Measurements from ENCODE around the gene RPS2. TPM values are rescaled to one million over a fixed set of nuclear protein-coding genes. Genes with fewer than 3 reads are reported as not detected.
A peak's percentile ranks its signal among the peaks of the same experiment; 100 is the strongest.

The RPS2 gene
- total RNA-seq, 2 donors from 2014 or later = 782 to 1,247 TPM

DNA sequence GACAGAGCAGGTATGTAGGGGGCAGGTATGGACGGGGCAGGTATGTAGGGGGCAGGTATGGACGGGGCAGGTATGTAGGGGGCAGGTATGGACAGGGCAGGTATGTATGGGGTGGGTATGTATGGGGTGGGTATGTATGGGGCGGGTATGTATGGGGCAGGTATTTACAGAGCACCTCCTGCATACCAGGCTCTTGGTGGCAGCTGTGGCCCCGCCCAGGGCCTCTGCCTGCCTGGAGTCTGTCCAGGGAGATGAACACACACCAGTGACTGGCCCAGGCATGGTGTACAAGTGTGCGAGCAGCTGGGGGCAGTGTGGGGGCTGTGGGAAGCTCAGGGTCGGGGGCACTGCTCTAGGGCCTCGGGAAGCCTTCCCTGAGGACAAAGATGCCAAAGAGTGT is 14.6 kb downstream of the RPS2 start:
- Histone ChIP-seq H3K4me3 (no peak overlapping the region), H3K36me3 (no peaks in the 10 kb centered on the region), H3K27me3 (no peaks in the 10 kb centered on the region), H3K27ac (peak overlapping the region; percentile 67 to 80), H3K4me1 (peaks cover 0 to 18% of the 10 kb centered on the region in 2 donors), H3K9me3 (no peaks in the 10 kb centered on the region)
- no peak for DNase-seq (ENCODE audit: low spot score)
- TF ChIP-seq, protein P1, sequence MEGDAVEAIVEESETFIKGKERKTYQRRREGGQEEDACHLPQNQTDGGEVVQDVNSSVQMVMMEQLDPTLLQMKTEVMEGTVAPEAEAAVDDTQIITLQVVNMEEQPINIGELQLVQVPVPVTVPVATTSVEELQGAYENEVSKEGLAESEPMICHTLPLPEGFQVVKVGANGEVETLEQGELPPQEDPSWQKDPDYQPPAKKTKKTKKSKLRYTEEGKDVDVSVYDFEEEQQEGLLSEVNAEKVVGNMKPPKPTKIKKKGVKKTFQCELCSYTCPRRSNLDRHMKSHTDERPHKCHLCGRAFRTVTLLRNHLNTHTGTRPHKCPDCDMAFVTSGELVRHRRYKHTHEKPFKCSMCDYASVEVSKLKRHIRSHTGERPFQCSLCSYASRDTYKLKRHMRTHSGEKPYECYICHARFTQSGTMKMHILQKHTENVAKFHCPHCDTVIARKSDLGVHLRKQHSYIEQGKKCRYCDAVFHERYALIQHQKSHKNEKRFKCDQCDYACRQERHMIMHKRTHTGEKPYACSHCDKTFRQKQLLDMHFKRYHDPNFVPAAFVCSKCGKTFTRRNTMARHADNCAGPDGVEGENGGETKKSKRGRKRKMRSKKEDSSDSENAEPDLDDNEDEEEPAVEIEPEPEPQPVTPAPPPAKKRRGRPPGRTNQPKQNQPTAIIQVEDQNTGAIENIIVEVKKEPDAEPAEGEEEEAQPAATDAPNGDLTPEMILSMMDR (IDR thresholded peaks at IDR 0.05) = no peak

DNA sequence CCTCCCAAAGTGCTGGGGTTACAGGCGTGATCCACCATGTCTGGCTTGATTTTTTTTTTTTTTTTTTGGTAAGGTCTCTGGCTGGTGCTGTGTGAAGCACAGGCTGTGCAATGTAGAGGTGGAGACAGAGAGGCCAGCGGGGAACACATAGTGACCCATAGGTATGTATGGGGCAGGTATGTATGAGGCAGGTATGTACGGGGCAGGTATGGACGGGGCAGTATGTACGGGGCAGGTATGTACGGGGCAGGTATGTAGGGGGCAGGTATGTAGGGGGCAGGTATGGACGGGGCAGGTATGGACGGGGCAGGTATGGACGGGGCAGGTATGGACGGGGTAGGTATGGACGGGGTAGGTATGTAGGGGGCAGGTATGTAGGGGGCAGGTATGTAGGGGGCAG is 15.1 kb downstream of the RPS2 start:
- peaks cover 0 to 13% of the 10 kb centered on the region in 2 donors for H3K4me1 ChIP-seq
- TF ChIP-seq, protein P1 (IDR thresholded peaks at IDR 0.05) = no peak
- no peaks in the 10 kb centered on the region for H3K9me3 ChIP-seq
- H3K4me3 ChIP-seq = no peak overlapping the region
- H3K27ac ChIP-seq = no peak overlapping the region
- no peaks in the 10 kb centered on the region for H3K27me3 ChIP-seq
- no peaks in the 10 kb centered on the region for H3K36me3 ChIP-seq
- DNase-seq (ENCODE audit: low spot score) = no peak

DNA sequence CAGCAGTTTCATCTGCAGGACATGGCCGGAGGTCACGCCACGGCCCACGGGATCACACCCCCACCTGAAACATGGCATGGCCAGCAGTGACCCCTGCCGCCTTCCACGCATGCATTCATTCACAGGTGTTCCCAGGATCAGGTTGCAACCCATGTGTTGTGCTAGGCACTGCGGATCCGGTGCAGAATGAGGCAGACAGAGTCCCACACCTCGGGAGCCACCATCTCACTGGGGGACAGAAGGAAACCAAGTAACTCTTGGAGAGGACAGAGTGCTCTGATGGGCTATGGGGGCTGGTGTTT is 17.3 kb downstream of the RPS2 start:
- H3K36me3 ChIP-seq = no peaks in the 10 kb centered on the region
- H3K4me3 ChIP-seq = no peak overlapping the region
- no peaks in the 10 kb centered on the region for H3K9me3 ChIP-seq
- H3K27me3 ChIP-seq = no peaks in the 10 kb centered on the region
- H3K4me1 ChIP-seq = peaks cover 0 to 21% of the 10 kb centered on the region in 2 donors
- TF ChIP-seq, protein P1 (IDR thresholded peaks at IDR 0.05) = no peak
- DNase-seq (ENCODE audit: low spot score) = no peak
- H3K27ac ChIP-seq = no peak overlapping the region

DNA sequence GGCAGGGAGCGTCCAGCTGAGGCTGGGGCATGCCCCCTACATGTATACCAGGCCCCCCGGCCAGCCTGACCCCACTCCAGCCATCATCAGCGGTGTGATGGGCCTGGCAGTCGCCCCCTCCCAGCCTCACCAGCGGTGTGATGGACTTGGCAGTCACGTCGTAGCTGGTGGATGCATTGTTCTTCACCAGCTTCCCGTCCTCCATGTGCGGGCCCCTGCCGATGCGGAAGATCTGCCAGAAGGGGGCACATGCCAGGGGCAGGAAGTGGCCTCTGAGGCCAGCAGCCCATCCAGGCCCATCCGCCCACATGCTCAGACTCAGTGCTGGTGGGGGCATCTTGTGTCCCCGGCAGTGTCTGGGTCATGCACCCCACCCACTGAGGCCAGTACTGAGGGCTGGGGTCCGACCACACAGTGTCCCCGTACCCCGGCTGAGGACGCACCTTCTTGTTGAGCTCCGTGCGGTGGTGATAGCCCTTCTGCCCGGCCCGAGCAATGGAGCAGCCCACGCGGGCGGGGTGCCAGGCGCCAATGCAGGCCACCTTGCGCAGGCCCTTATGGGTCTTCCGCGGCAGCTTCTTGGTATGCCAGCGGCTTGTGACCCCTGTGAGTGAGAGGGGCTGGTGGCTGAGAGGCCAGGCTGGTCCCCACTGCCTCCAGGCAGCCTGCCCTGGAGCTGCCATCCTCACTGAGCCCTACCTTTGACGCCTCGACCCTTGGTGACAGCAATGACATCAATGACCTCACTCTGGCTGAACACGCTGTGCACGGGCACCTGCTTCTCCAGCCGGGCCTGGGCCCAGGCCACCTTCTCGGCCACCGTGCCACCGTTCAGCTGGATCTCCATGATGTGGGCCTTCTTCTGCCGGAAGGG is 17.9 kb downstream of the RPS2 start:
- H3K27ac ChIP-seq = no peak overlapping the region
- no peak for DNase-seq (ENCODE audit: low spot score)
- TF ChIP-seq, protein P1 (IDR thresholded peaks at IDR 0.05) = no peak
- no peaks in the 10 kb centered on the region for H3K9me3 ChIP-seq
- H3K4me1 ChIP-seq = peaks cover 0 to 27% of the 10 kb centered on the region in 2 donors
- H3K27me3 ChIP-seq = no peaks in the 10 kb centered on the region
- H3K36me3 ChIP-seq = no peaks in the 10 kb centered on the region
- H3K4me3 ChIP-seq = no peak overlapping the region

DNA sequence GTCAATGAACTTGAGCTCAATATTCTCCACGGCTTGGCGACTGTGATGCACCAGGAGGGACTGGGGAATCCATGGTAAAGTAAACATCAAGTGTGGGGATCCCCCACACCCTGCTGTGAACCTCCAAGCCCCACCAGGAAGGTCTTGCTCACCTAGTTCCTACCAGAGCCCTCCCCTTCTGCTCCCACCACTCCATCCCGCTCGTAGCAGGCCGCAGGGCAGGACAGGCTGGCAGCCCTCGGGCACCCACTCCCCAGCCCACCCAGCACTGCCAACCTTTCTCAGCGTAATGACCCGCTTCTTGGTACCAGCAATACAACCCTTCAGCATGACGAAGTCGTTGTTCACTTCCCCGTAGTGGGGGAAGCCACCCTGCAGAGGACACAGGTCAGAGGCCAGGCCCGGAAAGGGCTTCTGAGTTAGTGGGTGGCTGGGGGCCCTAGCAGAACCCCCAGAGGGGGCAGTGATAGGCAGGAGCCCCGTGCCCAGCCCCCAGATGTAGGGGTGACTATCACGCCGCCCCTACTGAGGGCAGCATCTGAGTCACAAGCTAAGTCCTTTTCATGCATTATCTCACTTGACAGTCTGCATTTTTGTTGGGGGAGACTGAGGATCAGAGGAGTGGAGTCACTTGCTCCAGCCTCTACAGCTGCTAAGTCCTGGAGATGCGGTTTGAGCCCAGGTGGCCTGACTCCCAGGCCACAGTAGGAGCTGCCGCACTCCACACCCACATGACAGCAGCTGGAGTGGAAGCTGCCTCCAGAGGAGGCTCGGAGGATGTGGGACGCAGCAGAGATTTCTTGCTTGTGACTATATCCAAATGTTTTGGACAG is 18.9 kb downstream of the RPS2 start:
- no peak overlapping the region for H3K4me3 ChIP-seq
- no peaks in the 10 kb centered on the region for H3K9me3 ChIP-seq
- H3K36me3 ChIP-seq = peaks cover 2% of the 10 kb centered on the region
- TF ChIP-seq, protein P1 (IDR thresholded peaks at IDR 0.05) = no peak
- H3K27me3 ChIP-seq = no peaks in the 10 kb centered on the region
- no peak for DNase-seq (ENCODE audit: low spot score)
- no peak overlapping the region for H3K27ac ChIP-seq
- H3K4me1 ChIP-seq = peaks cover 0 to 26% of the 10 kb centered on the region in 2 donors
